ENCODE measurements around the gene TYW3.

DNA sequence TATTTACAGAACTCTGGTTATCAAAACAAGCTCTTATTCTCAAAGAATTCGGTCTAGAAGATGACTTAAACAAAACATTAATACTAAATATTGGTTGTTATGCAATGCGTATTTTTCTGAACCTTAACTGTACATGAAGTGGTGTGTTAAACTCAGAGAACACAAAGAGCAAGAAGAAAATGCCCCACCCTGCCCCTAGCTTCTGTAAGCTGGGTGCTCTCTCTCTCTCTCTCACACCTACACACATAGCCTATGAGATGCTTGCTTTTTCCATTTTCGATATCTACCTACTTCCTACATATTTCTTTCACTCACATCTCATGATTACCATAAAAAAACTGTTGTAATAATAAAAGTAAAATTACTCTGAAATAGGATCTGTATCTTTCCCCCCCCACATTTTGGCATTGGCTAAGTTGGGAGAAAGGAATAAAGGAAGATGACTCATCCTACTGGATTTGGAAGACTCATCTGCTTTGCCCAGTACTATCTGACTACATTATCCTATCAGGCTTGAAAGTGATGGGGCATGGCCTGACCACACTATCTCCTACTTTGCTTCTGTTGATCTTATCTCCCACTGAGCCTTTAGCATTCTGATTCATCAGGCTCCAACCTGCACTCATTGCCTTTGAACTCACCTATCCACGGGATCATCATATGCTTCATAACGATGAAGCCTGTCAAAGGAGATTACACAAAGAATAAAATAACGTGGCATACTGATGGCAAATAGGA, 3.0 kb upstream of the TYW3 start:
- TF ChIP-seq POLR2A (IDR thresholded peaks at IDR 0.05), result no peak
- no peak for TF ChIP-seq CTCF (IDR thresholded peaks at IDR 0.05)
- no peak for TF ChIP-seq EP300 (IDR thresholded peaks at IDR 0.05)

Data from tibial nerve (tissue), 4 donors.